NCI-H1930 (cell line): ENCODE data around the gene TMEM219.
"Not testable (repeated sequence)": the region's sequence is repeated elsewhere in the genome, so short reads cannot be mapped to it uniquely, and the experiment has no call there.

Experiments used
- DNase-seq, 2 experiments: peaks; one replicate each; lab custom pipeline; 2025; lab: John Stamatoyannopoulos, UW

The TMEM219 gene

GRCh38 chr16:29951625-29952365 is 10.1 kb upstream of the TMEM219 start:
- no peak for DNase-seq

- no peak for DNase-seq
These were observed 3.1 kb upstream of the TMEM219 start for GRCh38 chr16:29958756-29959155.

GRCh38 chr16:29959293-29959692 is 2.6 kb upstream of the TMEM219 start:
- no peak for DNase-seq

GRCh38 chr16:29959821-29960220 is 2.1 kb upstream of the TMEM219 start:
- not testable (repeated sequence) for DNase-seq

GRCh38 chr16:29961127-29961478 is 776 bp upstream of the TMEM219 start:
- no peak for DNase-seq

- DNase-seq, result no peak
These were observed 590 bp downstream of the TMEM219 start for GRCh38 chr16:29962344-29962994.

GRCh38 chr16:29963021-29963743 is 1.3 kb downstream of the TMEM219 start:
- DNase-seq, result no peak

- no peak for DNase-seq
These were observed 6.3 kb downstream of the TMEM219 start for GRCh38 chr16:29968205-29968604.

- DNase-seq, result no peak
These were observed 9.4 kb downstream of the TMEM219 start for GRCh38 chr16:29971304-29971703.

- DNase-seq, result no peak
These were observed 10.6 kb downstream of the TMEM219 start for GRCh38 chr16:29972500-29972899.

- DNase-seq, result no peak
These were observed 11.1 kb downstream of the TMEM219 start for GRCh38 chr16:29972992-29973383.

GRCh38 chr16:29973384-29974246 is 11.7 kb downstream of the TMEM219 start, which contains the start of gene TAOK2:
TAOK2 (plus strand) TSS chr16:29973868; CDS start chr16:29977773, 3,905 bp downstream.
- peak; percentile 99 for DNase-seq

- no peak for DNase-seq
These were observed 12.6 kb downstream of the TMEM219 start for GRCh38 chr16:29974291-29975133.

- DNase-seq, result no peak
These were observed 13.3 kb downstream of the TMEM219 start for GRCh38 chr16:29975134-29975538.

- DNase-seq, result no peak
These were observed 14.1 kb downstream of the TMEM219 start for GRCh38 chr16:29975811-29976511.

- no peak for DNase-seq
These were observed 15.4 kb downstream of the TMEM219 start for GRCh38 chr16:29977063-29977825.

GRCh38 chr16:29978081-29978480 is 16.2 kb downstream of the TMEM219 start:
- no peak for DNase-seq

- DNase-seq, result no peak
These were observed 16.8 kb downstream of the TMEM219 start for GRCh38 chr16:29978564-29979270.
